Limb (tissue), 2 donors: ENCODE results near the gene IL12A.

ENCODE experiments used
- DNase-seq, 2 donors: peaks; one replicate each; pipeline ENCODE4 v3.0.0-alpha.2; 2016; ENCODE audit errors: extremely low spot score in 2 of 2

Gene IL12A

DNA sequence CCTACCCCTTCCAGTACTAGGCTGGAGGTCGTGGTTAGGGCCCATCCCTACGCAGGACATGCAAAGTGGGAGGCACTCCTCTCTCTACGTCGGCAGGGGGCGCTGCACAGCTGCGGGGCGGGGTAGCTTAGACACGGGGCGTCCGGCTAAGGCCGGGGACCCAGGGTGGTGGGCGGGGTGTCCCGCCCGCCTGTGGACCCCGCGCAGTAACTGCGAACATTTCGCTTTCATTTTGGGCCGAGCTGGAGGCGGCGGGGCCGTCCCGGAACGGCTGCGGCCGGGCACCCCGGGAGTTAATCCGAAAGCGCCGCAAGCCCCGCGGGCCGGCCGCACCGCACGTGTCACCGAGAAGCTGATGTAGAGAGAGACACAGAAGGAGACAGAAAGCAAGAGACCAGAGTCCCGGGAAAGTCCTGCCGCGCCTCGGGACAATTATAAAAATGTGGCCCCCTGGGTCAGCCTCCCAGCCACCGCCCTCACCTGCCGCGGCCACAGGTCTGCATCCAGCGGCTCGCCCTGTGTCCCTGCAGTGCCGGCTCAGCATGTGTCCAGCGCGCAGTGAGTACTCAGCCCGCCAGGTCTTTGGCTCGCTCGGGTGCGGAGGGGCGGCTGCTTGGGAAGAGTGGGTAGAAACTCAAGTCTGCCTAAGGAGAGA is at the start of gene IL12A:
Gene IL12A, plus strand, starts transcription at position 219 of the 655 bp plus-strand sequence.
- peak; percentile 67 to 83 for DNase-seq

GRCh38 chr3:159941038-159942000 is 47.3 kb upstream of the IL12A start:
- DNase-seq, result no peak

DNA sequence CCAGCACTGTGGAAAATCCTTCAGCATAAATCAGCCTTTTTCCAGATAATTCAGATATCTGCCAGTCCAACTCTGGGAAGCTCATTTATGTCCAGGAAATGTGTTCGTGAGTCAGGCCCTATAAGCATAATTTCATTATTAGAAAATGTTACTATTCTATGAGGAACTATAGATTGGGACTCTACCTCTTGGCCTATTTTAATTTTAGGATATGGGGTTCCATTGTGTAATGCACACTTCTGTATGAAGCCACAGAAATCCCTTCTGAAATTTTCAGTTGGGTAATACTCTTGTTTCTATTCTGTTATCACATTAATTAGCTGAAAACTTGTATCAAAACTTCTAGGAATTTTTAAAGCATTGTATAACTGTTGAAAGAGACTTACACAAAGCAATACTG is 43.9 kb upstream of the IL12A start:
- DNase-seq, result no peak

GRCh38 chr3:159945930-159946329 is 42.7 kb upstream of the IL12A start:
- DNase-seq, result no peak

- no peak for DNase-seq
Measured at GRCh38 chr3:159947220-159947619, 41.4 kb upstream of the IL12A start.

GRCh38 chr3:159948429-159949144 is 40.0 kb upstream of the IL12A start:
- no peak for DNase-seq

DNA sequence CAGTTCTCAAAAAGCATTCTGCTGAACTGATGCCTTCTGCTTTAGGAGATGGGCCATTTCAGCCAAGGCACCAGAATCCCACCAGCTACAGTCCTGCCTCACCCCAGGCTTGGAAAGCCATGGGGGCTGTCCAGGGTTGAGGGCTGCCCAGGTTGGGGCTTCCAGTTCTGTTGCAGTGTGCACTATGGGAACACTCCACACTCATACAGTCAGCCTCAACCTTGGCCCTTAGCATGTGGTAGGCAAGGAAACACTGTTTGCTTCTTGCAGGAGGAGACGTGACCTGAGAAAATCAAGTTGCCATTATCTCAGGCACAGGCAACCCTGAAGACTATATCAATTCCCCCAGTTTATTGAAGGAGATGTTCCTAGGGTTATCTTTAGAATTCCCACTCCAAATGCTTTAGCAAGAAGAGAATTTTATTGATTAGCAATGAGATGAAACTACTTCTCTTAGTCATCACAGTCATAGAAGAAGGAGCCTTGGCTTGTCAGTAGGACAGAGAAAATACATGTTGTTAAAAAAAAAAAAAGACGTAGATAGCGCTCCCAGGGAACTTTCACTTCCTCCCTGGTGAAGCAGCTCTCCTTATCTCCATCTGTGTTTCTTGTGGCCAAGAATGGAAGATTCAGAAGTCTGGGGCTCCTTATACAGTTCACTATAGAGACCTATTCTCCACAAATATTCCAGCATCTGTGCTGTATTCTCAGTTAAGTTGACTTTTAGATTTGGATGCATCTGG is 38.3 kb upstream of the IL12A start:
- no peak for DNase-seq

- no peak for DNase-seq
Measured at GRCh38 chr3:159951540-159951939, 37.1 kb upstream of the IL12A start.

GRCh38 chr3:159953325-159954085 is 35.1 kb upstream of the IL12A start:
- DNase-seq, result no peak

DNA sequence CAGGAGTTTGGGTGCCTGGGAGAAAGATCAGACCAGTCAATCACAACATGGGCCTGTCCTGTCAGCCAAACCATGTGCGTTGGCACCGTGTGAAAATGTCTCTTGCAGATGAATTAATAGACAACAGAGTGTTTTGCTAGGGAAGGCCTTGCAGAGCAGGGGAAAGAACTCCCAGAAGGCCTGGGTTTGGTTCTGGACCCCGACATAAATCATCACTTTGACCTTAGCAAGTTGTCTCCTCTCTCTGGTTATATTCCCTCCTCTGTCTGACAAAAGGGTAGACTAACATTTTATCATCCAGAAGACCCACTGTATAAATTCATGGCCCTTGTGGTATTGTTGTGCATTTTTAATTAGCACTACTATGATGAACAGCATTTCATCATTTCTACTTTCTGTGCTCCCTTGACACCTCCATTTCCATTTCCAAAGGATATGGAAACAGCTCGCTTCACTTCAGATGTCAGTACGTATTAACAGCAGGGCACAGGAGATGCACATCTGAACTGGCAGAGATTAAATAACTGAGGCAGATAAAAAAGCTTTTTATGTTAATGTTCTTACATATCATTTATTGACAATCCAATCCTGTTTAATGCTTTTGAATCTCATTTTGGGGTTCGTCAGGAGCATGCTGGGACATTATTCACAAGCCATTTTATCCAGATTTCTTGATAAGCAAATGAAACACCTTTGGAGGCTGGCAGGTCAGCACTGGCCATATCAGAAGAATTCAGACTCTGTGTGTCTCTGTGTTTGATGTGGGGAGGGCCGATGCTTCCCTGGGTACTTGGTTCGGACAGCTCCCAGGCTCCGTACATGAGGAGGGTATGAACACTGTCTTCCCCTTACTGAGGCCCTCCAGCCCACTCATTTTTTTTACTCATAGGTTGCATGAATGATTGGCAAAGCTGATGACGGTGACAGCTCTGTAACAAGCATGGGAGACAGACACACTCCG is 28.2 kb upstream of the IL12A start:
- no peak for DNase-seq

DNA sequence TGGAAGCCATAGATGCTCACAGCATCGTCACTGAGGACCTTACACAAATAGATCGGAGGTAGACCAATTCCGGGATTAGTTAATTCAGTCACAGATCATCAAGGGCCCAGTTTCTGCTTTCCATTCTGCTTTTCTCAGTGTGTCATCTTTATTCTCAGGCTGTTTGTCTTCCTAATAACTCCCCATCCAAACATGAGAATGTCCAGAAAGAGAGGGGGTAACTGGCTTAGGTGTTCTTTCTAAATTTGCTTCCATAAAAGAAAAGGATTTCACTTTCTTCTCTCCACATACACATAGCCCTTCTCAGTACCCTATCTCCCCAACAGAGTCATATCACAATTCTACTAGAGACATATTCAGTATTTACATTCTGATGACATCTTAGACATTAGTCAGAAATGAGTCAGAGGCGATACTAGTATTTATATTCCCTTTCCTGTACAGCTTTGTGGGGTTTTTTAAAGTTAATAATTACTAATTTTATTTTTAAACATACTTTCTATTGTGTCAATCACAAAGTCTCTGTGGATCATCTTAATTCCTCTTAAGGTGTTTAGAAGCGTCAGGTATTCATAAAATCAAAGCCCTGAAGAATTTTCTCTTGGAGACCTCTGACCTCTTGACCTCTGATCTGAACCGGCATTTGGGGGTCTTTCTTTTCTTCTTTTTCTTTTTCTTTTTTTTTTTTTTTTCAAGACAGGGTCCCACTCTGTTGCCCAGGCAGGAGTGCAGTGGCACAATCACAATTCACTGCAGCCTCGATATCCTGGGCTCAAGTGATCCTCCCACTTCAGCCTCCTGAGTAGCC is 24.3 kb upstream of the IL12A start:
- DNase-seq, result no peak

DNA sequence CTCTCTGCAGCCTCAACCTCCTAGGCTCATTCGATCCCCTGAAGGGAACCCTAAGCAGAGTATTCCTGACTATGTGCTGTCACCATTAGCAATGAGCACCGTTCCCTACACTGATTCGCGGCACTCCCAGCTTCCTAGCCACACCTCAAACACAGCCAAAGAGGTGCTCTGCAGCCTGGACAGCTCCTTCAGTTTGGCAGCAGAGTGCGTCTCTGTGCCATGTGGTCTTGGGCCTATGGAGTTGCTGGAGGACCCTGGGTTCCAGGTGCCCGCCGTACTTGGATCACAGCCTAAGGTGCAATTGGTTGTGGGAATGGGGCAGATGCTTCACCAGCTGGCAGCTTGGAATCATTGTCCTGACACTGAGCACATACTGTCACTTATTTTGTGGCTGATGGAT is 17.3 kb upstream of the IL12A start:
- no peak for DNase-seq

DNA sequence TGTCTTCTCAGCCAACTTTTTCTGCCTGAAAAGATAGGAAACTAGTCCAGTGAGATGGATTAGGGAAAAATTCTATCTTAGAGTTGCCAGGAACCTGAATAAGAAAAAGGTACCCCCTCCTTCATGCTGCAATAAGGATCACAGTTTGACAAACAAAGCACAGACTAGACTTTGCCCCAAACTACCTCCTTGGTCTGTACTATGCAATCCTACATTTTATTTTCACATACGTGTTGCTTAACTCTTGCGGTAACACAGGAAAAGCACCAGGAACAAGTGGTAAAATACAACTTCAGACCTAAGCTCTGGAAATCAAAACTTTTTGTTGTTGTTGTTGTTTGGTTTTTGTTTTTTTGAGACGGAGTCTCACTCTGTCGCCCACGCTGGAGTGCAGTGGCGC is 11.3 kb upstream of the IL12A start:
- DNase-seq, result no peak

DNA sequence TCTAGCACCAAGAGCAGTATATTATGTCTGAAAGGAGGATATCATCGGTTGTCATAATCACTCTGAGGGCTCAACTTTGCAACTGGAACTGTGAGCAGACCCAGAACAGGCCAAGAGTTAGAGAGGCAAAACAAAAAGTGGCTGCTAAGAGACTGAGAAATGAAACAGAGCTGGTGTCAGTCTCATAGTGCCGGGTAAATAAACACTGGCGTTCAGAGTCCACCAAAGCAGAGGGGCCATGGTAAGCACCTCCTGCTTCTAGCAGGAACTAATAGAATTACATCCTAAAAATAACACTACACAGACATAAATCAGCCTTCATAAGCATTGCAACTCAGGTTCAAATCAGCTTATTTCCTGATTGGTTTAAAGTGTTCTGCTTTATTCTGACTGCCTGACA is 10.3 kb upstream of the IL12A start:
- DNase-seq, result no peak

DNA sequence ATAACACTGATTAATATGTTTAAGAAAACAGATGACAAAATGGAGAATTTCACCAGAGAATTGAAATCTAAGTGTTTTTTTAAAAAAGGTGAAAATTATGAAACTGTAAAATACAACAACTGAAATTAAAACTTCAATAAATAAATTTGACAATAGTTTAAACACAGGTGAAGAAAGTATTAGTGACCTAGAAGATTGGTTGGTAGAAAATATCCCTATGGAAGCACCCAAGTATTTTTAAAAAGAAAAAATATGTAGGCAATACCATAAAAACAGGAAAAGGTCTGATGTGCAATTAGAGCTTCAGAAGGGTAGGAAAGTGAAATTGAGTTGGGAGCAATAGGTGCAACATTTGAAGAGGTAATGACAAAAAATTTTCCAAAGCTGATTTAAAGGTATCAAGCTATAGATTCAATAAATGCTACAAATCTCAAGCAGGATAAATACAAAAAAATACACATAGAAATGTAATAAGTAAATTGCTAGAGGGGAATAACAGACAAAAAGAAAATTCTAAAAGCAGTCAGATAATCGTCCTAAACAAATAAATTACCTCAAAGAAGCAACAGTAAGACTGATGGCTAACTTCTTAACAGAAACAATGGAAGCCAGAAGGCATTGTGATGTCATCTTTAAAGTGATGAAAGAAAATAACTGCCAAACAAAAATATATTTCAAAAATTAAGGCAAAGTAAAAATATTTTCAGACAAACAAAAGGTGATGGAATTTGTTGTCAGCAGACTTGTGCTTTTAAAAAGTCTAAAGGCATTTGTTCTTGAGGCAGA is 9.5 kb upstream of the IL12A start:
- no peak for DNase-seq

DNA sequence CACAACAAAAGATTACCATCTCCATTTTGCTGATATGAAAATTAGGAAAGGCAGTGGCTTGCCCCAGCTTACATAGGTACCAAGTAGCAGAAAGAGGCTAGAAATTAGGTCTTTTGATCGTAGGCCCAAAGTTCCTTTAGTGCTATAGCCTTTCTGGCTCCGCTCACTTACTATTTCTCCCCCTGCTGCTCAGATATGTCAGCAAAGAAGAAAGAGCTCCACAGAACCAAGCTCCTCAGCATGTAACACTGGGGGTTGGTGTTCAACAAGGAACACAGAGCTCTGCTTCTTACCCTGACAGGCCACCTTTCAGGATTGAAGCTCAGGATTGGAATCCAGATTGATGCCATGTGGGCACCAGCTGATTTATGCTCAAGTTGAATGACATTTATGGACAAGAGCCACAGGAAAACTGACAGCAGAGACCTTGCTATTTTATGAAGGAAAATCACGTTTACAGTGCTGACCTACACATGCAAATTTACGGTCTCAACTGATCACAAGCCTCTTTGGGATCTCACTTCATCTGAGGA is 6.1 kb upstream of the IL12A start:
- no peak for DNase-seq

DNA sequence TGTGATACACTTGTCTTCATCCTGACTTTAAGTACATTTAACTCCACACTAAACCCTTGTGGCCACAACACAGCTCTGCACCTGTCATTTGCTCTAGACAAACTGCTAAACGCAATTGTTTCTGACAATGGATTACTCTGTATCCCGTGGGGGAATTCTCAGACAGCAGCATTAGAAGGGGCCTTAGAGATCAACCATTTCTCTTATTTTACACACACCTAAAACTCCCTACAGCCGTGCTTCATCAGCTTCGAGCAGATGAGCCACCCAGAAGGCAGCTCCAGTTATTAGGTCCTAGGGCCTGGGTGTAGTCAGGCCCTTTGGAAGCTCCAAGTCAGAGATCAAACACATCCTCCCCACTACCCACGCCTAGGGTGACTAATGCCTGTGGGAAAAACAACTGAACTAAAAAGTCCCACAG is 1.3 kb upstream of the IL12A start:
- DNase-seq, result no peak
